ENCODE data around the gene ZNF148.

DNA sequence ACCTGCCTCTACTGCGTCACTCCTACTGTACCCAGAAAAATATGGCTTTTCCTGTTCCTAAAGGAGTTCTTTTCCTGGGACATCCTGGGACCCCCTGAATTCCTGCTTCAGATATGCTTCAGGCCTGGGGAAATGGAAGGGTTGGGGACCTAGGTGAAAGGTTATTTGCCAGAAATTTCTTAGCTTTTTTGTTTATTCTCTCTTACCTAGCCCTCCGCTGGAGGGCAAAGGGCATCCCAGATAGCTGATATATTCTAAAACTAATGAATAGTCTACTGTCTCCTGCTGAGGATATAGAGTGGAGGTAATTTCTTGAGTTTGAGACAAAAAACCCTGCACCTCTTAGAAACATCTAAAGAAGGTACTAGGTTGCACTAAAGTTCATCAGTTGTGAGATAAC, 3.6 kb upstream of the ZNF148 start:
- TF ChIP-seq, protein P1, sequence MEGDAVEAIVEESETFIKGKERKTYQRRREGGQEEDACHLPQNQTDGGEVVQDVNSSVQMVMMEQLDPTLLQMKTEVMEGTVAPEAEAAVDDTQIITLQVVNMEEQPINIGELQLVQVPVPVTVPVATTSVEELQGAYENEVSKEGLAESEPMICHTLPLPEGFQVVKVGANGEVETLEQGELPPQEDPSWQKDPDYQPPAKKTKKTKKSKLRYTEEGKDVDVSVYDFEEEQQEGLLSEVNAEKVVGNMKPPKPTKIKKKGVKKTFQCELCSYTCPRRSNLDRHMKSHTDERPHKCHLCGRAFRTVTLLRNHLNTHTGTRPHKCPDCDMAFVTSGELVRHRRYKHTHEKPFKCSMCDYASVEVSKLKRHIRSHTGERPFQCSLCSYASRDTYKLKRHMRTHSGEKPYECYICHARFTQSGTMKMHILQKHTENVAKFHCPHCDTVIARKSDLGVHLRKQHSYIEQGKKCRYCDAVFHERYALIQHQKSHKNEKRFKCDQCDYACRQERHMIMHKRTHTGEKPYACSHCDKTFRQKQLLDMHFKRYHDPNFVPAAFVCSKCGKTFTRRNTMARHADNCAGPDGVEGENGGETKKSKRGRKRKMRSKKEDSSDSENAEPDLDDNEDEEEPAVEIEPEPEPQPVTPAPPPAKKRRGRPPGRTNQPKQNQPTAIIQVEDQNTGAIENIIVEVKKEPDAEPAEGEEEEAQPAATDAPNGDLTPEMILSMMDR (IDR thresholded peaks at IDR 0.05), result no peak
- no peak for TF ChIP-seq POLR2A (IDR thresholded peaks at IDR 0.05)
